Subcutaneous abdominal adipose tissue (tissue), 5 donors: ENCODE measurements around the gene NDUFA5.
"Not testable (repeated sequence)": the region's sequence is repeated elsewhere in the genome, so short reads cannot be mapped to it uniquely, and the experiment has no call there.

Experiments used
- H3K27ac ChIP-seq: one replicate; pipeline ENCODE4 v1.7.0; 2013; ENCODE audit warnings: low read depth, mild to moderate bottlenecking, inconsistent platforms, low read length, moderate library complexity
- H3K27me3 ChIP-seq, 5 donors: one replicate each; pipeline ENCODE4 v1.7.0; 2013; ENCODE audit warnings: low read length in 5 of 5, inconsistent platforms in 1 of 5; ENCODE audit not compliant: control insufficient read depth in 5 of 5, insufficient read depth in 4 of 5
- H3K36me3 ChIP-seq, 5 donors: one replicate each; pipeline ENCODE4 v1.7.0; 2013; ENCODE audit warnings: low read length in 5 of 5; ENCODE audit not compliant: control insufficient read depth in 5 of 5, insufficient read depth in 5 of 5
- H3K4me1 ChIP-seq, 5 donors: one replicate each; pipeline ENCODE4 v1.7.0; 2013; ENCODE audit warnings: low read length in 5 of 5, mild to moderate bottlenecking in 3 of 5, moderate library complexity in 1 of 5; ENCODE audit not compliant: control insufficient read depth in 5 of 5, insufficient read depth in 5 of 5
- H3K4me3 ChIP-seq, 5 donors: one replicate each; pipeline ENCODE4 v1.7.0; 2013; ENCODE audit warnings: low read length in 5 of 5, low read depth in 1 of 5
- H3K9ac ChIP-seq, 5 donors: one replicate each; pipeline ENCODE4 v1.7.0; 2013; ENCODE audit warnings: low read length in 5 of 5, mild to moderate bottlenecking in 4 of 5, moderate library complexity in 3 of 5
- H3K9me3 ChIP-seq, 5 donors: one replicate each; pipeline ENCODE4 v1.7.0; 2013; ENCODE audit warnings: low read length in 5 of 5; ENCODE audit not compliant: control insufficient read depth in 5 of 5
- donor health status: healthy.
- donor health status: healthy.
- donor health status: healthy.
- donor health status: healthy.
- donor health status: healthy.

Gene NDUFA5

DNA sequence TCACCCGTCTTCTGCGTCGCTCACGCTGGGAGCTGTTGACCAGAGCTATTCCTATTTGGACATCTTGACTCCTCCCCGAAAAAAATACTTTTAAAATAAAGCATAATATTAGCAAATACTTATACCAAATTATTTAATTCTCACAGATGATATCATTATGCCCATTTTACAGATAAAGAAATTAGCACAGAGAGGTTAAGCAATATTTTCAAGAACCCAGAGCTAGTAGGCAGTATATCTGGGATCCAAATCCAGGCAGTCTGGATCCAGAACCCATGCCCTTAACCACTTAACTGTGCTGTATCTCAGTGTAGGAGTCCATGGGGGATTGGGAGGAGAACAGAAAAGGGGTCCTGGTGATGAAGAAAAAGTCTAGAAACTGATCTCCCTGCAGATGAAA is 29.4 kb downstream of the NDUFA5 start:
- peaks cover 0 to 2% (median 0%) of the 10 kb centered on the region in 5 donors for H3K4me1 ChIP-seq
- H3K27me3 ChIP-seq = no peaks in the 10 kb centered on the region
- no peaks in the 10 kb centered on the region for H3K36me3 ChIP-seq
- no peak overlapping the region for H3K27ac ChIP-seq
- H3K4me3 ChIP-seq = no peak overlapping the region
- H3K9me3 ChIP-seq = no peaks in the 10 kb centered on the region
- H3K9ac ChIP-seq = no peak overlapping the region

DNA sequence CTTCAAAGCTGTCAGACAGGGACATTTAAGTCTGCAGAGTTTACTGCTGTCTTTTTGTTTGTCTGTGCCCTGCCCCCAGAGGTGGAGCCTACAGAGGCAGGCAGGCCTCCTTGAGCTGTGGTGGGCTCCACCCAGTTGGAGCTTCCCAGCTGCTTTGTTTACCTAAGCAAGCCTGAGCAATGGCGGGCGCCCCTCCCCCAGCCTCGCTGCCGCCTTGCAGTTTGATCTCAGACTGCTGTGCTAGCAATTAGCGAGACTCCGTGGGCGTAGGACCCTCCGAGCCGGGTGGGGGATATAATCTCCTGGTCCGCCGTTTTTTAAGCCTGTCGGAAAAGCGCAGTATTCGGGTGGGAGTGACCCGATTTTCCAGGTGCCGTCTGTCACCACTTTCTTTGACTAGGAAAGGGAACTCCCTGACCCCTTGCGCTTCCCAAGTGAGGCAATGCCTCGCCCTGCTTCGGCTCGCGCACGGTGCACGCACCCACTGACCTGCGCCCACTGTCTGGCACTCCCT is 29.8 kb downstream of the NDUFA5 start:
- H3K27me3 ChIP-seq, H3K9ac ChIP-seq, H3K36me3 ChIP-seq, H3K27ac ChIP-seq, H3K4me3 ChIP-seq, H3K9me3 ChIP-seq, H3K4me1 ChIP-seq: not testable (repeated sequence)

DNA sequence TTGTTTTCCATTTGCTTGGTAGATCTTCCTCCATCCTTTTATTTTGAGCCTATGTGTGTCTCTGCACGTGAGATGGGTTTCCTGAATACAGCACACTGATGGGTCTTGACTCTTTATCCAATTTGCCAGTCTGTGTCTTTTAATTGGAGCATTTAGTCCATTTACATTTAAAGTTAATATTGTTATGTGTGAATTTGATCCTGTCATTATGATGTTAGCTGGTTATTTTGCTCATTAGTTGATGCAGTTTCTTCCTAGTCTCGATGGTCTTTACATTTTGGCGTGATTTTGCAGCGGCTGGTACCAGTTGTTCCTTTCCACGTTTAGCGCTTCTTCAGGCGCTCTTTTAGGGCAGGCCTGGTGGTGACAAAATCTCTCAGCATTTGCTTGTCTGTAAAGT is 31.1 kb downstream of the NDUFA5 start:
- not testable (repeated sequence) for H3K4me3 ChIP-seq, H3K4me1 ChIP-seq, H3K36me3 ChIP-seq, H3K9me3 ChIP-seq, H3K27ac ChIP-seq, H3K27me3 ChIP-seq, H3K9ac ChIP-seq

DNA sequence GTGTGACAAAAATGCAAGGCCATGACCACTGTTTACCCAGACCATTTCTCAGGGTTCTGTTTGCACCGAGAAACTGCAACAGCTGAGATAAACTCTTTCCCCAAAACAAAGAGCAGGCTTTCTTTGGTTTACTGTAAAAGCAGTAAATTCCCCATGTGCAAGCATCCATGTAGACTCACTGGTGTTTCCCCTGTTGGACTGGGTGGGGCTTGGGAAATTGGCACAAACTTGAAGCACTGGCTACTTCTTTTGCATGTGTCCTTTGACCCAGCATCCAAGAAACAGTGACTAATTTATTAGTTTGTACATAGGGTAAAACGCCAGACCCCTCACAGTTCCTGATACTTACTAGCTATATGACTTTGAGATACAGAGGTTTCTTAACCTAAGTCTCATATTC is 35.6 kb downstream of the NDUFA5 start:
- H3K27me3 ChIP-seq = no peaks in the 10 kb centered on the region
- H3K4me1 ChIP-seq = no peaks in the 10 kb centered on the region
- no peak overlapping the region for H3K27ac ChIP-seq
- H3K9ac ChIP-seq = no peak overlapping the region
- no peak overlapping the region for H3K4me3 ChIP-seq
- no peaks in the 10 kb centered on the region for H3K9me3 ChIP-seq
- no peaks in the 10 kb centered on the region for H3K36me3 ChIP-seq

DNA sequence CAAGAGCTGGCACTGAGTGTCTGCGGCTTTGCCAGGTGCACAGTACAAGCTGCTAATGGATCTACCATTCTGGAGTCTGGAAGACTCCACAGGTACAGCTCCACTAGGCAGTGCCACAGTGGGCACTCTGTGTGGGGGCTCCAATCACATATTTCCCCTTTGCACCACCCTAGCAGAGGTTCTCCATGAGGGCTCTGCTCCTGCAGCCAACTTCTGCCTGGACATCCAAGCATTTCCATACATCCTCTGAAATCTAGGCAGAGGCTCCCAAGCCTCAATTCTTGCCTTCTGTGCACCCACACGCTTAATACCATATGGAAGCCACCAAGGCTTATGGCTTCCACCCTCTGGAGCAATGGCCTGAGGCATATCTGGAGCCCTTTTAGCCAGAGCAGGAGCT is 52.4 kb downstream of the NDUFA5 start:
- Histone ChIP-seq H3K4me1 (no peaks in the 10 kb centered on the region), H3K9me3 (peaks cover 0 to 7% (median 3%) of the 10 kb centered on the region in 5 donors)

DNA sequence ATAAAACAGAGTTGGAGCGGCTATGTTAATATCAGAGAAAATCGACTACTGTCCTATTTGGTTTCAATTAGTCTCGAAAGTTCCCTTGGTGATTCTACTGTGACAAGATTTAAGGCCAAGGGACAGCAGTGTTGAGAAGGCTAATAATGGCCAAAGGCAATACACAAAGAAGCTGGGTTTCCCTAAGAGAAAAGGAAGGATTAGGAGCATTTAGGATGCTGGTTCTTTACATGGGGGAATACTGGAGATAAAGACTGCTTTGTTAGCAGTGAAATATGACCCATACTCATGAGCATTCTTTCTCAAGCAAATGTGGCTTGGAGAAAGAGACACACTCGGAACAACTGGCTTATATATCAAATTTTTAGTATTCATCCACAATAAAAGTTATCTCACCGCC is 55.4 kb downstream of the NDUFA5 start:
- peaks cover 0 to 7% (median 3%) of the 10 kb centered on the region in 5 donors for H3K9me3 ChIP-seq
- no peaks in the 10 kb centered on the region for H3K4me1 ChIP-seq
- H3K27ac ChIP-seq = no peak overlapping the region
- no peak overlapping the region for H3K9ac ChIP-seq
- no peaks in the 10 kb centered on the region for H3K27me3 ChIP-seq
- H3K36me3 ChIP-seq = no peaks in the 10 kb centered on the region
- no peak overlapping the region for H3K4me3 ChIP-seq

More for the DNA sequence above, 52.4 kb downstream of the NDUFA5 start:
- Histone ChIP-seq H3K27ac (no peak overlapping the region), H3K9ac (no peak overlapping the region), H3K4me3 (no peak overlapping the region), H3K36me3 (no peaks in the 10 kb centered on the region), H3K27me3 (no peaks in the 10 kb centered on the region)

DNA sequence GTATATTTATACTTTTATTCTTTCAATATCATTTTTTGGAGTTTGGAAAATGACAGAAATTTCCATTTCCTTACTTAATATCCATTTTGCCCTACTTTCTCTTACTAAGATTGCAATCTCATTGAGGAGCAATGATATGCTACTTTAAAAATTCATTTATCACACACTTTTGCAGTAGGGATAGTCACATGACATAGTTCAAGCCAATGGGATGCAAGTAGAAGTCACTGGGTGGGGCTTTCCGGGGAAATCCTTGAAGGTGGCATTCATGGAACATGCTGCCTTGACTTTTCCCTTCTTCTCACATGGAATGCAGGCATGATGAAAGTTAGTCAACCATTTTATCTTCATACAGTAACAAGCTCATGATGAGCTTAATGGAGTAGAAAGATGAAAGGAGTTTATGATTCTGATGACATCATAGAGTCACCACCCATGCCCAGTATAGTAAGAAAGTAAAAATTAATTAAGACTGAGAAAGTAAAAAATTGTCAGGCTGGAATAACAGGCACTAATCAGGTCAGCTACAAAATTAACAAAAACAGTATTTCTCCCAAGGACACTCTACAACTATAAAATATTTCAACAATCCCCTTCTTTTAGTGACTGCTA is 56.6 kb downstream of the NDUFA5 start:
- Histone ChIP-seq H3K27ac (no peak overlapping the region), H3K4me3 (no peak overlapping the region), H3K36me3 (no peaks in the 10 kb centered on the region), H3K27me3 (no peaks in the 10 kb centered on the region), H3K9ac (no peak overlapping the region), H3K4me1 (no peaks in the 10 kb centered on the region), H3K9me3 (peaks cover 0 to 7% (median 3%) of the 10 kb centered on the region in 5 donors)

DNA sequence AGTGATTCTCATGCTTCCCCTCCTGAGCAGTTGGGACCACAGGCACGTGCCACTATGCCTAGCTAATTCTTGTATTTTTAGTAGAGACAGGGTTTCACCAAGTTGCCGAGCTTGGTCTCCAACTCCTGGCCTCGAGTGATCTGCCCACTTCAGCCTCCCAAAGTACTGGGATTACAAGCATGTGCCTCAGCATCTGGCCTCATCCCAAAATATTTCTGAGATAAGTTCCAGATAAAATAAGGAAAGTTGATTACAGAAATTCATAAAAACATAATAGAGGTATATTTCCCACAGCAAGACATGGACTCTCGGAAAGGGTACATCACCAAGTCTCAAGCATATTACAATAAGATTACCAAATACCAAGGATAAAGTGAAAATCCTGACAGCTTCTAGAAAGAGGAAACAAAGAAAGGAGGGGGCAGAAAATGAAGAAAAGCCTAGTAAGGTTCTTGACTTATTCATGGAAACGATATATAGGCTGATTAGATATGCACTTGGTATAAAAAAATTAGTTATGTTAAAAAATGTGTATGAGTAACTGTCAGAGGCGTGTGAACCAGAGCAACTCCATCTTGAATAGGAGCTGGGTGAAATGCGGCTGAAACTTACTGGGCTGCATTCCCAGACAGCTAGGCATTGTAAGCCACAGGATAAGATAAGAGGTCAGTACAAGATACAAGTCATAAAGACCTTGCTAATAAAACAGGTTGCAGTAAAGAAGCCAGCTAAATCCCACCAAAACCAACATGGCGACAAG is 58.2 kb downstream of the NDUFA5 start:
- H3K9ac ChIP-seq = no peak overlapping the region
- no peaks in the 10 kb centered on the region for H3K36me3 ChIP-seq
- H3K27me3 ChIP-seq = no peaks in the 10 kb centered on the region
- H3K9me3 ChIP-seq = no peaks in the 10 kb centered on the region
- no peaks in the 10 kb centered on the region for H3K4me1 ChIP-seq
- no peak overlapping the region for H3K4me3 ChIP-seq
- H3K27ac ChIP-seq = no peak overlapping the region

DNA sequence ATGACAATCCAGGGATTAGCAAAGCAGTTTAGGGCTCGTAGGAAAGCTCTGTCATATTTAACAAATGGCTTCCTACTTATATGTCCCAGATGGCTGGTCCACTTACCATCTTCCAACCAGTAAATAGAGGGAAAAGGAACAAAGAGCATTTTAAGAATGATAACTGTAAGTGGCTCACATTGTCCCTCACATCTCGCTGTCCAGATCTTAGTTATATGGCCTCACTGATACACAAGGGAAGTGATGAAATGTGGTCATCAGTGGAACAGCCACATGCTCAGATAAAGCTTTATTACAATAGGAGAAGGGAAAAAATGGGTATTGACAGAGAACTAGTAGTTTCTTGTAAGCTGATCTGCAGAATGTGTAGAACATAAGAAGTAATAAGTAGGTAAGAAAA is 59.0 kb downstream of the NDUFA5 start:
- Histone ChIP-seq H3K36me3 (no peaks in the 10 kb centered on the region), H3K4me1 (no peaks in the 10 kb centered on the region), H3K27me3 (no peaks in the 10 kb centered on the region), H3K27ac (no peak overlapping the region), H3K9ac (peak overlapping the region in 1 of 5 donors; percentile 2), H3K4me3 (no peak overlapping the region), H3K9me3 (no peaks in the 10 kb centered on the region)

DNA sequence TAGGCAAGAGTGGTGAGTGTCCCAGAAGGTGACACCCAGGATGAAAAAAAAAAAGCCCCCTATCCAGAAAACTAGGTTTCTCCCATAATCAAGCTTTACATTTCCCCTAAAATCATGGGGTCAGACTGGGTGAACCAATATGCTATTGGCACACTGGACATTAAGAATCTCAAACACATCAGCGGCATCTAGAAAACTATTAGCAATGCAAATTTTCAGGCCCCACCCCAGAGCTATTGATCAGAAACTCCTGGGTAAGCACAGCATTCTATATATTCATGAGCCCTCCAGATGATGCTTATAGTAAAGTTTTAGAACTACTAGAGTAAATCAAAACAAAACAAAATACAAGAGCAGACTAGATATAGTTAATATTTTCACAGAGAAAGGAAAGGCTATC is 59.6 kb downstream of the NDUFA5 start:
- Histone ChIP-seq H3K27ac (no peak overlapping the region), H3K9me3 (no peaks in the 10 kb centered on the region), H3K36me3 (no peaks in the 10 kb centered on the region), H3K27me3 (no peaks in the 10 kb centered on the region), H3K4me3 (no peak overlapping the region), H3K4me1 (no peaks in the 10 kb centered on the region), H3K9ac (no peak overlapping the region)
